Activated T-cell treated with anti-CD3 and anti-CD28 coated beads for 4 hours (primary cell): Measurements from ENCODE around the gene CYB5D1.
"Not testable (repeated sequence)": the region's sequence is repeated elsewhere in the genome, so short reads cannot be mapped to it uniquely, and the experiment has no call there.

Experiments used
- DNase-seq: peaks from one replicate; pipeline ENCODE4 v3.0.0-alpha.2; 2020

CYB5D1 gene, protein sequence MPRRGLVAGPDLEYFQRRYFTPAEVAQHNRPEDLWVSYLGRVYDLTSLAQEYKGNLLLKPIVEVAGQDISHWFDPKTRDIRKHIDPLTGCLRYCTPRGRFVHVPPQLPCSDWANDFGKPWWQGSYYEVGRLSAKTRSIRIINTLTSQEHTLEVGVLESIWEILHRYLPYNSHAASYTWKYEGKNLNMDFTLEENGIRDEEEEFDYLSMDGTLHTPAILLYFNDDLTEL

DNA sequence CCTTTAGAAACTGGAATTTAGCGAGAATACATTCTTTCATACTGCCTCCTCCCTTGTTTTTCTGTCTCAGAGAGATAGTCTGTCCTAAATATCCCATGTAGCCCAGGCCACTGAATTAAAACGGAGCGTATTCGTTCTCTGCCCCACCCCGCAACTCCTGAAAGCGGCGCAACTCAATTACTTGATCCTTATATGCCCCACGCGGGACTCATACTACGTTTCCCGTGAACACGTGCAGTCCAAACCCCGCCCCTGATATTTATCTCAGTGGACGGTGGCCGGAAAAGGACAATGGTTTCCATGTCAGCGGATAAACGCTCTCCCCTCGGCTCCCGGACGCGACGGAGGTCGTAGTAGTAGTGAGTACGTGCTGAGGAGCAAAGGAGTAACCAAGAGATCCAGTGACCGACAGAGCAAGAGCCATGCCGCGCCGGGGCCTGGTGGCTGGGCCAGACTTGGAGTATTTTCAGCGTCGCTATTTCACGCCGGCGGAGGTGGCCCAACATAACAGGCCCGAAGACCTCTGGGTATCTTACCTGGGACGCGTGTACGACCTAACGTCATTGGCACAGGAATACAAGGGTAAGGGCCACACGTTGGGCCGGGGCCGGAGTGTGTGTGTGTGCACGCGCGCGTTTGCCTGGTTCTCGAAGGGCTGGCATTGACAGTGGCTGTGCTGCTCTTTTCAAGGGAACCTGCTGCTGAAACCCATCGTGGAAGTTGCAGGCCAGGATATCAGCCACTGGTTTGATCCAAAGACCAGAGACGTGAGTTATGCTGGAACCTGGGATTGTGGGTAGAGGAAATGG, at the start of gene CYB5D1:
Gene CYB5D1 (plus strand): TSS at position 291 of the 809 bp plus-strand sequence. CDS start 132 bp downstream, at position 423.
- peak; percentile 87 for DNase-seq

DNA sequence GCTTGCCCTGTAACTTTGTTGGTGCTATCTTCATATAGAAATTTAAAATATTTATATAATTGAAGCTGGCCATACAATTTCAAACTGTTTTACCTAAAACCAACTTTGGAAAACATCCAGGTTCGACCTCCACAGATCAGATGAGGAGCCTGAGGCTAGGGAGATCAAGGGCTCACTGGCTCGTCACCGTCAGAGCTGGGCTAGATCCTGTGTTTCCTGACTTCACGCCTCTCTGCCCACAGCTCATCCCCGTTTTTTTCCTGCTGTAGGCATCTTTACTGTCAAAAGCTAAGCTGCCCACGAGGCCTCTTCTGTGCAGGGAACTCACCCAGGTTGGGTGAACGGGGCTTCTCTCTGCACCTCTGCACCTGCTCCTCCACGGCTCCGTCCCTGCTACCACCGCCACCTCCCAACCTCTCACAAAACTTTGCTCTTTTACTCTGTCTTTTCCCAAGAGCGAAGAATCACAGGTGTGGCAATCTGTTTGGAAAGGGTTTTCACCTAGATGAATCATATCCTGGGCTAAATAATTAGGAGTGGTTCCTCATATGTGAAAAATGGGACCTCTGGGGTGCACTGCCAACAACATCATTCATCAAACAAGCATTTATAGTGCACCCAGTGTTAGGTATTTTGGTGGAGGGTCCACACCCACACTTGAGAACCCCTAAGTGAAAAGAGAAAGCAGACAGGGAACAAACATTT, 48.6 kb upstream of the CYB5D1 start:
- DNase-seq = no peak

DNA sequence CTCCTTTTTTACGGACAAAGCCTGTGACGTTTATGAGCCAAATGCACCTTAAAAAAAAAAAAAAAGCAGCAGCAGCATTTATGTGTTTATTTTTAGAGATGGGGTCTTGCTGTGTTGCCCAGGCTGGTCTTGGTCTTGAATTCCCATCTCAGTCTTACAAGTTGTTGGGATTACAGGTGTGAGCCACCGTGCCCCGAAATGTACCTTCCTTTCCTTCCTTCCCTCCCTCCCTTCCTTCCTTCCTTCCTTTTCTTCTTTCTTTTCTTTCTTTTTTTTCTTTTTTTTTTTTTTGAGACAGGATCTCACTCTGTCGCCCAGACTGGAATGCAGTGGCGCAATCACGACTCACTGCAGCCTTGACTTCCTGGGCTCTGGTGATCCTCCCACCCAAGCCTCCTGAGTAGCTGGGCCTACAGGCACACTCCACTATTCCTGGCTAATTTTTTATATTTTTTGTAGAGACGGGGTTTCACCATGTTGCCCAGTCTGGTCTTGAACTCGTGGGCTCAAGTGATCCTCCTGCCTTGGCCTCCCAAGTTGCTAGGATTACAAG, 47.9 kb upstream of the CYB5D1 start:
- DNase-seq = not testable (repeated sequence)

DNA sequence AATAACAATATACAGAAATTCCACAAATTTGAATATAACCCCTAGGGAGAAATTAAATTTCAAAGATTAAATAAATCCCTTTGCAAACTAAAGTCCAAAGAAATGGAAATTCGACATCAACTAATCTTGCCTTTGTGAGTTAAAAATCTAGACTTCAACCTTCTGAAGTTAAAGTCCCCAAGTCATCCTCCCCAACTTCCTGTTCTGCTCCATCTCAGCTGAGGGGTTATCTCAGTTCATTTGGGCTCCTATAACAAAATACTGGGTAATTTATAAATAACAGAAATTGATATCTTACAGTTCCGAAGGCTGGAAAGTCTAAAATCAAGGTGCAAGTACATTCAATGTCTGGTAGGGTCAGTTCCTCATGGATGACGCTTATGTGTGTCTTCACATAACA, 46.6 kb upstream of the CYB5D1 start:
- no peak for DNase-seq

DNA sequence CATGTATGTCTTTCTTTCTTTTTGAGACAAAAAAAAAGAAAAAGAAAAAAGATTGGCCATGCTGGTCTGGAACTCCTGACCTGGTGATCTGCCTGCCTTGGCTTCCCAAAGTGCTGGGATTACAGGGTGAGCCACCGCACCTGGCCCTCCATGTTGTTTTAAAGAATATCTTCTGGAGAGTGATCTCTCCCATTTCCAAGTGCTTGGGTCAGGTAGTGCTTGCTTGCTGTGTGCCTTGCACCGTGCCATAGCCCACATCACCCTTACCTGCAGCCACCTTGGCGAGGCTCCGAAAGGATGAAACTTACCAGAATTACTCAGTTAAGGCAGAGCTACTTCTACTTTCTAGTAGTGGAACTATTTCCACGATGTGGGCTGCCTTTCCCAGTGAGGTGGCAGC, 42.8 kb upstream of the CYB5D1 start:
- no peak for DNase-seq

DNA sequence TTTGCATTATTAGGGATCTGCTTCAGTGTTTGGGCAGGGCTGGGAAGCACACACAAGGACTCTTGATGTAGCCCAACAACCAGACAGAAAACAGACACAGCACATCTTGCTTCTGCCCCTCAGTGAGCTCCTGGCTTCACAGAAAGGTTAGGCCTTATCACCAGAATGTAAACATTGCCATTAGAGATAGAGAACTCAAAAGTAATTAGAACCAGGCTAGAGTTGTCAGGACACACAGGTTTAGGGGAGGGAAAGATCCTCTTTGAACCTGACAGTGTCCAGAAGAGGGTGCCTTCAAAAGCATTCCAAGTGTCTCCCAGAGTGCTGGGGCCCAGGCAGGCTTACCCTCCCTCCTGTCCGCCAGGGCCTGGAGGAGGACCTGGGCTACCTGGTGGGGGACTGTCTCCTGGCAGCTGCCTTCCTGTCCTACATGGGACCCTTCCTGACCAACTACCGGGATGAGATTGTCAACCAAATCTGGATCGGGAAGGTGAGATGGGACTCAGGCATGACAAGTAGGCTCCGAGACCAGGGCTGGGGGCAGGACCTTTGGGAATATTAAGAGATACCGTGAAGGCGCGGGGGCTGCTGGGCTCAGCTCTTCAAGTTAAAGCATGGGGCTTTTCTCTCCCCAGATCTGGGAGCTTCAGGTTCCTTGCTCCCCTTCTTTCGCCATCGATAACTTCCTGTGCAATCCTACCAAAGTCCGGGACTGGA, 40.7 kb upstream of the CYB5D1 start:
- no peak for DNase-seq

DNA sequence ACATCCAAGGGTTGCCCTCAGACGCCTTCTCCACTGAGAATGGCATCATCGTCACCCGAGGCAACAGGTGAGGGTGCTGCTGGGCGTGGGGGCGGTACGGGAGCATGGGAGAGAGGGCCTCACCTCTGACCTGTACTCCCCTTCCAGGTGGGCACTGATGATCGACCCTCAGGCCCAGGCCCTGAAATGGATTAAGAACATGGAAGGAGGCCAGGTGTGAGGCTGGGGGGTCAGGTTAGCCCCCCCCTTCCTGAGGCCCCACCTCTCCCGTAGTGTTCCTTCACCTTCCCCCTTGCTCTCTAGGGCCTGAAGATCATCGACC, 40.2 kb upstream of the CYB5D1 start:
- no peak for DNase-seq

DNA sequence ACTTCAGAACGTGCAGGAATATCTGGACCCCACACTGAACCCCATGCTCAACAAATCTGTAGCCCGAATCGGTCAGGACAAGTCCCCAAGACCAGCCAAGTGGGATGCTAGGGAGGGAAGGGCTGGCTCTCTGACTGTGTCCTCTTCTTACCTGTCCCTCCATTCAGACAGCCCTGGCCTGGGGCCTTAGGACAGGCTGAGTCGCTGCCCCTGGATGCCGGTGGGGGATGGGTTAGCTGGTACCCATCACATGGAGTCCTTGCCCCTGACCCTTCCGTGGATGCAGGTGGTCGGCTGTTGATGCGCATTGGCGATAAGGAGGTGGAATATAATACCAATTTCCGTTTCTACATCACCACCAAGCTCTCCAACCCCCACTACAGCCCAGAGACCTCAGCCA, 39.8 kb upstream of the CYB5D1 start:
- no peak for DNase-seq

DNA sequence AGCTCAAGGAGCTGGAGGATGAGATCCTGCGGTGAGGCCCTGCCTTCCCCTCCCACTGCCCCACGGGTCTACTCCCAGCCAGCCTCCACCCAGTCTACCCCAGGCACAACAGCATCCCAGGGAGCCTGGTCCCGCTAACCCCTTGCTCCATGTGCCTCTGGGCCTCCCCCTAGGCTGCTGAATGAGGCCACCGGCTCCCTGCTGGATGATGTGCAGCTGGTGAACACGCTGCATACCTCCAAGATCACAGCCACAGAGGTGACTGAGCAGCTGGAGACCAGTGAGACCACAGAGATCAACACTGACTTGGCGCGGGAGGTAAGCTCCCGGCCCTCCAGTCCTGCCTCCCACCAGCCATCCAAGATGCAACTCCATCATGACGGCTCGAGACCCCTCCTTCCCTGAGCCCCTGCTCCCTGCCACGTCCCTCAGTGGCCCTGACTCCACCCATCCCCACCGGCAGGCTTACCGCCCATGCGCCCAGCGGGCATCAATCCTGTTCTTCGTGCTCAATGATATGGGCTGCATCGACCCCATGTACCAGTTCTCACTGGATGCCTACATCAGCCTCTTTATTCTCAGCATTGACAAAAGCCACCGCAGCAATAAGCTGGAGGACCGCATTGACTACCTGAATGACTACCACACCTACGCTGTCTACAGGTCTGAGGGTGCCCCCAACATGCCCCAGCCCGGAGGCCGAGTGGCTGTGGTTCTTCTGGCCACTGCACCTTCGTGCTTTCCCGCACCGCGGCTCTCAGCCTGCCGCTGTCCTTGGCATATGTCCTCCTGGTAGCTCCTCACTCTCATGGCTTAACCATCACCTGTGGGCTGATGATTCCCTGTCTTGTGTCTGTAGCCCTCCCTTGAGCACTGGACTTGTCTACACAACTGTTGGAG, 38.8 kb upstream of the CYB5D1 start:
- no peak for DNase-seq

DNA sequence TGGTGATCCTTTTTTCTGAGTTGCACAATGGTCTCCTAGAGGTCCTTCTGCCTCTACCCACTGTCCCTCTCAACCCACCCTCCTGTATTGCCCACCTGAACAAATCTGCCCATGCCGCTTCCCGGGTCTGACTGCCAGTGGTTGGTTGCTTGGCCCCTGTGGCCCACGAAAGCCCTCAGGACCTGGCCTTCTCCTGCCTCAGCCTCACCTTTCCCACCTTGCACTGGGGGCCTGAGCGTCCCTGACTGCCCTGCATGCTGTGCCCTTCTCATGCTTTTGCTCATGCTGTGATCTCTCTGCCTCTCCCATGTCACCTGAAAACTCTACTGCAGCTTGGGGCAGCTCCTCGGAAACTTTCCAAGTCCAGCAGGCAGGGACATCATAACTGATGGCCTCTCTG, 37.6 kb upstream of the CYB5D1 start:
- no peak for DNase-seq

DNA sequence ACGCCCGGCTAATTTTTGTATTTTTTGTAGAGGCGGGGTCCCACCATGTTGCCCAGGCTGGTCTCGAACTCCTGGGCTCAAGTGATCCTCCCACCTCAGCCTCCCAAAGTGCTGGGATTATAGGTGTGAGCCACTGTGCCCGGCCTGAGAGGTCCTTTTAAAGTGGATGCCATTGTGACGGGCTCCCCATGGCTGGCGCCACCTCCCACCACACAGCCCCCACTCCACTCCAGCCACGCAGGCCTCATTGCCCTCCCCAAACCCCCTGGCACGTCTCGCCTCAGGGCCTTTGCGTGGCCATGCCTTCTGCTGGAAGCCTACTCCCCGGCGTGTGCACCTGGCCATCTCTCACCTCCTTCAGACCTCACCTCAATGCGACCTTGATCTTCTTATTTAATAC, 35.7 kb upstream of the CYB5D1 start:
- DNase-seq = no peak

DNA sequence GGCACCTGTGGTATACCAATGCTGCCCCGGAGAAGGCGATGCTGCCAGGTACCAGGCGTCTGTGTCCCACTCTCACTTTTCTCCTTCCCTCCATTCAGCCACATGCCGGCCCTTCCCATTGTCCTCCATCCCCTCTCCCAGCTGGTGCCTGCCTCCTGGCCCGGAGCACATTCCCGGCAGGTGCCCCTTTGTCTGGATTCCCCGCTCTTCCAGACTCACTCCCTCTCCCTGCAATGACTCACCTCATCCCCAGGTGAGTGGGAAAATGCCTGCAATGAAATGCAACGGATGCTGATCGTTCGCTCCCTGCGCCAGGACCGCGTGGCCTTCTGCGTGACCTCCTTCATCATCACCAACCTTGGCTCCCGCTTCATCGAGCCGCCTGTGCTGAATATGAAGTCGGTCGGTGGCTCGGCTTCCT, 34.2 kb upstream of the CYB5D1 start:
- no peak for DNase-seq

DNA sequence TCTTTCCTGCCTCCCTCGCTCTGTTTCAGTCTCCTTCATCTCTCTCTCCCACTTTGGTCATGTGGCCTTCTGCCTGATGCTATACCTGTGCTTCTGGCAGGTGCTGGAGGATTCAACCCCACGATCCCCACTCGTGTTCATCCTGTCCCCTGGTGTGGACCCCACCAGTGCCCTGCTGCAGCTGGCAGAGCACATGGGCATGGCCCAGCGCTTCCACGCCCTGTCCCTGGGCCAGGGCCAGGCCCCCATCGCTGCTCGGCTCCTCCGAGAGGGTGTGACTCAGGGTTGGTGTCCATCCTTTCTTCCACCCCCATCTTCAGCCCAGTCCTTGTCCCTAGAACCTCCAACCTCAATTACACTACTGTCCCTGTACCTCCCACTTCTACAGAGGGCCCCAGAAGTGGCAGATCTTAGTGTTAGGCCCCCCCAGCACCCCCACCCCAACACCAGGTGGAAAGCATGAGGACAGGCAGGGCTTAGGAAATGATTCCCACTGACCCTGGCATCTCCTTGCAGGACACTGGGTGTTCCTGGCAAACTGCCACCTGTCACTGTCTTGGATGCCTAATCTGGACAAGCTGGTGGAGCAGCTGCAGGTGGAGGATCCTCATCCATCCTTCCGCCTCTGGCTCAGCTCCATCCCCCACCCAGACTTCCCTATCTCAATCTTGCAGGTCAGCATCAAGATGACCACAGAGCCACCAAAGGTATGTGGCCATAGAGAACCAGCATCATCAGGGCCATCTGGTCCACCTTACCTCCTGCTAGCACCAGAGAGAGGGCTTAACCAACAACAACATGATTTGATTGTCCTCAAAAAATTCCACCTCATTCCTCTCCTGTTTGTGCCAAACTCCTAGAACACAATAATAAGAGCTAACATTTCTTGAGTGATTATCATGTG, 33.5 kb upstream of the CYB5D1 start:
- no peak for DNase-seq

DNA sequence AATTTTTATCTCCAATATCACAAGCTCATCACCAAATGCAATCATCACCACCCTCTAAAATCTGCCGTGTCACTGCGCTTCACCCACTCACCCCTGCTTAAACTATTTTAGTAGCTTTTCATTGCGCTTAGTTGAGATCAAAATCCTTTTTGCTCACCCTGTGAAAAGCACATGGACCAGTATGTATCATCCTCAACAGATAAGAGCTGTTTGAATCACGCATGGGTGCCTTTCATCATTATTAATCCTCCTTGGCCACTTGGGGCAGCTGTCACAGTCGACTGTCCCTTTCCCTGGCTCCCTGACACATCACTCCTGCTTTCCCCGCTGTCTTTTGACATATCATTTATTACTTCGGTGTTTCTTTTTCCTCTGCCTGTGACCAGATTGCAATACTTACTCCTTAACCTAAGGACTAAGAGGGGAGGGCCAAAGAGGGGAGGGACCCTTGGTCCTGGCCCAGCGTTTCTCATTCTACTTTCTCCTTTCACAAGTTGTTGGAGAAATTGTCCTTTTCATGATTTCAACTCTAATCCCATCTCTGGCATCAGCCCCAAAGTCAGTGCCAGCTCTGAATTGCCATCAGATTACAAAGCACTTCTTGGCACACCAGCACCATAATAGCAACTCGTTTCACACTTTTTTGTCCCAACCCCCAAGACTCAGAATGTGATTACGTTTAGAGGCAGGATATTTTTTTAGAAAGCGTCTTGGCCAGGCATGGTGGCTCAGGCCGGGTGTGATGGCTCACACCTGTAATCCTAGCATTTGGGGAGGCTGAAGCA, 32.4 kb upstream of the CYB5D1 start:
- no peak for DNase-seq

DNA sequence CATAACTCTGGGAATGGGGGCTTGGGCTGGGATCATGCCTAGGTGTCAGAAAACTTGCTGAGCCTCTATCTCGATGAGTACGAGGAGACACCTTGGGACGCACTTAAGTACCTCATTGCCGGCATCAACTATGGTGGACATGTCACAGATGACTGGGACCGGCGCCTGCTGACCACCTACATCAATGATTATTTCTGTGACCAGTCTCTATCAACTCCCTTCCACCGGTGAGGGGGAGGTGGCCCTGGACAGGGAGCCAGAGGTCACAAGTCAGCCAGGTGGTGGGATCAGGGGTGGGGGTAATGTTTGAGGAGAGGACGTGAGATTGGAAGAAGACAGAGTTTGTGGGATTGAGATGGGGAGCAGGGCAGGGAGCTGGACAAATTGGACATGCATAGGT, 27.2 kb upstream of the CYB5D1 start:
- no peak for DNase-seq

DNA sequence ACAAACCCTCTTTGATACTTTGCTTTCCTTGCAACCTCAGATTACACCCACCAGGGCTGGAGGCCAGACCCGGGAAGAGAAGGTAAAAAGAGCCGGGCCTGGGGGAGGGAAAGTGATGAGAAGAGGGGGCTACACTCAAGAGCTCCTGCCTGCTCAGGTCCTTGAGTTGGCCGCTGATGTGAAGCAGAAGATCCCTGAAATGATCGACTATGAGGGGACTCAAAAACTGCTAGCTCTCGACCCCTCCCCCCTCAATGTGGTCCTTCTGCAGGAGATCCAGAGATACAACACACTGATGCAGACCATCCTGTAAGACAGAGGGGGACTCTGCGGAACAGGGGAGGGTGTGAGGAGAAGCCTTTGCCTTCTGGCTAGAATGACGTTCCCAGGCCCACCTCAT, 26.6 kb upstream of the CYB5D1 start:
- DNase-seq = no peak

DNA sequence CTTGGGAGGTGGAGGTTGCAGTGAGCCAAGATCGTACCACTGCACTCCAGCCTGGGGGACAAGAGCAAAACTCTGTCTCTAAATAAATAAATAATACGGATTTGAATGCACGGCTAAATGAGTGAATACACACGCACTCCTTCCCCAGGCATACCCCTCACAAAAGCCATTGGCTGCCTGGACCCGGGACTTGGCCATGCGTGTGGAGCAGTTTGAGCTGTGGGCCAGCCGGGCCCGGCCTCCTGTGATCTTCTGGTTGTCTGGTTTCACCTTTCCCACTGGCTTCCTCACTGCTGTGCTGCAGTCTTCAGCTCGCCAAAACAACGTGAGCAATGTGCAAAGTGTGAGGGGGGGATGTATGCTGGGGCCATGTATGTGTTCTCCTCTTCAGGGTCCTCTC, 25.4 kb upstream of the CYB5D1 start:
- DNase-seq = no peak

DNA sequence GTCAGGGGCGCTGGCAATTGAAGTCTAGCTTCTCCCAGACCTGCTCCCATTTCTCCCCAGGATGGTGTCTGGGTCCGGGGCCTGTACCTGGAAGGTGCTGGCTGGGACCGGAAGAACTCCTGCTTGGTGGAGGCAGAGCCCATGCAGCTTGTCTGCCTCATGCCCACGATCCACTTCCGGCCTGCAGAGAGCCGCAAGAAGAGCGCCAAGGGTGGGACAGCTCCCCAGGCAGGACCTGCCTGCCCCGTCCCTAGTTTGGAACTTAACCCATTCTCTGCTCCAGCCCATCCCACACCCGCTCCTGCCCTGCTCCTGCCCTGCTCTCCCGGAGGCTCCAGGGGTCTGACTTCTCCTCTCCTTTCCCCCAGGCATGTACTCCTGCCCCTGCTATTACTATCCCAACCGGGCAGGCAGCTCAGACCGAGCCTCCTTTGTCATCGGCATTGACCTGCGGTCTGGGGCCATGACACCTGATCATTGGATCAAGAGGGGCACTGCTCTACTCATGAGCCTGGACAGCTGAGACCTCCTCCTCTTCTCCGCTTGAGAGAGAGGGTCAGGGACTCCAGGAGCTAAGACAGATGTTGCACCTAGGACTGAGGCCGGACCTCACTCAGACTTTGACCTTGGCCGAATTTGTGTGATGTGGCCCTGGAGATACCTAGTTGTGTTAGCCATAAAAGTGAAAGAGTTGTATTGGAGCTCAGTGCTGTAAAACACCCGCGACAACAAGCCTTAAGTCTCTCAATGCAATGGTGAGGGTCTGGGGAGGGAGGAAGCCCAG, 24.6 kb upstream of the CYB5D1 start:
- DNase-seq = no peak
